GM12801 (cell line): ENCODE data around the gene KCNE4.

Experiments
- TF ChIP-seq, protein P1 (sequence below): IDR thresholded peaks from one replicate; pipeline ENCODE4 v1.5.1; 2011; ENCODE audit warnings: control low read depth; ENCODE audit not compliant: insufficient read length; ENCODE audit errors: extremely low read depth

The KCNE4 gene

DNA sequence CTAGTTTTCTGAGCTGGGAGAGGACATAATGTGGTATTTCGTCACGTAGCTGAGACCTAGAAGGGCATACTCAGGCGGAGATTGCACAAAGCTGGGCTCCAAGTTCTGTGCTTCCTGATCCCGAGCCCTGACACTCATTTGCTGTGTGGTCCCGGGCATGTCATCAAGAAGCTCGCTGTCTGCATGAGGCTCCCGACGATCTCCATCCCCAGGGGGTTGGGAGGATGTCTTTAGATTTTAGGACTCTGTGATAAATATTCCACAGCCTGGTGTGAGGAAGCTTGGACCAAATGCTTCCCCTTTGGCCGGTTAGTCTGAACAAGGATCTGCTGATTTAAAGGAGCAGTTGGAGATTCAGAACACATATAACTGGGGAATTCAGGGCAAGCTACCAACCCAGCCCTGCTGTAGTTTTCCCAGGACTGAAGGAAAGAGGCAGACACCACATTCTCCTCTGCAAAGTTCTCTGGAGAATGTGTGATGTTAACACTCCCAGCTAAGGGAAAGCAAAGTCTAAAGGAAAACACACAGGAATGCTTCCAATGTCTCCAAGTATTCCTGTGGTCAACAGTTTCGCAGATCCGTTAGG is 2.3 kb downstream of the KCNE4 start:
- TF ChIP-seq, protein P1, sequence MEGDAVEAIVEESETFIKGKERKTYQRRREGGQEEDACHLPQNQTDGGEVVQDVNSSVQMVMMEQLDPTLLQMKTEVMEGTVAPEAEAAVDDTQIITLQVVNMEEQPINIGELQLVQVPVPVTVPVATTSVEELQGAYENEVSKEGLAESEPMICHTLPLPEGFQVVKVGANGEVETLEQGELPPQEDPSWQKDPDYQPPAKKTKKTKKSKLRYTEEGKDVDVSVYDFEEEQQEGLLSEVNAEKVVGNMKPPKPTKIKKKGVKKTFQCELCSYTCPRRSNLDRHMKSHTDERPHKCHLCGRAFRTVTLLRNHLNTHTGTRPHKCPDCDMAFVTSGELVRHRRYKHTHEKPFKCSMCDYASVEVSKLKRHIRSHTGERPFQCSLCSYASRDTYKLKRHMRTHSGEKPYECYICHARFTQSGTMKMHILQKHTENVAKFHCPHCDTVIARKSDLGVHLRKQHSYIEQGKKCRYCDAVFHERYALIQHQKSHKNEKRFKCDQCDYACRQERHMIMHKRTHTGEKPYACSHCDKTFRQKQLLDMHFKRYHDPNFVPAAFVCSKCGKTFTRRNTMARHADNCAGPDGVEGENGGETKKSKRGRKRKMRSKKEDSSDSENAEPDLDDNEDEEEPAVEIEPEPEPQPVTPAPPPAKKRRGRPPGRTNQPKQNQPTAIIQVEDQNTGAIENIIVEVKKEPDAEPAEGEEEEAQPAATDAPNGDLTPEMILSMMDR: no peak

GRCh38 chr2:223055140-223055539 is 3.1 kb downstream of the KCNE4 start:
- TF ChIP-seq, protein P1: no peak

- TF ChIP-seq, protein P1: no peak
Measured at GRCh38 chr2:223055836-223056235, 3.8 kb downstream of the KCNE4 start.

DNA sequence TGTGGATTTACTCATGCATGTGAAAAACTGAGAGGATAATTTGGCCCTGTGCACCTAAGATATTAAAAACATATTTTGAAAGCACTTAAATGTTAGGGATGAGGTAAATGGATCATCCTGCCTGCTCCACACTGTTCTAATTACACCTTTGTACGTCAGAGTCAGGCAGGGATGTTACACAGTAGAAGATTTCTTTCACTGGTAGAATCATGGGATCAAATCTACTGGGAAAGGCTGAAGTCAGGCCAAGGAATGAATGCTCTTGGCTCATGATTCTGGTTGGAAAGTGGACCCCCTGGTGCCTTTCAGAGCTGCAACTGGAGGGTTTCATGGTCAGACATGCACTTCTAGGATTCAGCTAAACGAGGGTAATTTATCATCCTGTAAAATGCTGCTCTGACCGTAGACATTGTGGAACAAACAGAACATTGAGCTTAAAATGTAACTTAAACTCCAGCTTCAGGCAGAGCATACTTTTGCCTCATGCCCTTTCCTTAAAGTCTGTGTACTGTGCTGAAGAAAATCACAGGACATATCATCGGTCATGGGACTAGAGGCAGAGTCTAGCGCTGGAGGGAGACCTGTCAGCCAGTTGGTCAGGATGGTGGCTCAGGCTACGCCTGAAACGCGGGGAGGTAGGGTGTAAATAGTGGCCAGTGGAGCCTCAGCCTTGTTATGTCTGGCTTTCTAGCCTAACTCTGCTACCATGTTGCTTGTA is 4.9 kb downstream of the KCNE4 start:
- TF ChIP-seq, protein P1: no peak

GRCh38 chr2:223057569-223057968 is 5.6 kb downstream of the KCNE4 start:
- TF ChIP-seq, protein P1: no peak

- TF ChIP-seq, protein P1: no peak
Measured at GRCh38 chr2:223058952-223059716, 7.1 kb downstream of the KCNE4 start.

GRCh38 chr2:223060201-223060825 is 8.3 kb downstream of the KCNE4 start:
- TF ChIP-seq, protein P1: no peak
